Measurements from ENCODE around the gene PRICKLE2.

GRCh38 chr3:64049832-64050231 is 175.4 kb downstream of the PRICKLE2 start:
- TF ChIP-seq GATA3 (IDR thresholded peaks at IDR 0.05; ENCODE audit: low read depth, low read length) (no peak), GATA2 (IDR thresholded peaks at IDR 0.05; ENCODE audit: low read depth, low read length) (no peak)
